Vagina (tissue), 2 donors: ENCODE results near the gene FAM181A. TPM values are rescaled to one million over a fixed set of nuclear protein-coding genes. Genes with fewer than 3 reads are reported as not detected.
A peak's percentile ranks its signal among the peaks of the same experiment; 100 is the strongest.

Experiments
- DNase-seq, 2 donors: peaks; one replicate each; pipeline ENCODE4 v3.0.0-alpha.2; 2017; ENCODE audit errors: extremely low spot score in 2 of 2
- H3K27ac ChIP-seq: fragments of 200-600 bp; sonication (generic); one replicate; pipeline ENCODE4 v1.5.1; 2019
- H3K27me3 ChIP-seq: fragments of 200-600 bp; sonication (generic); one replicate; pipeline ENCODE4 v1.5.1; 2019
- H3K36me3 ChIP-seq, 2 donors: fragments of 200-600 bp; sonication (generic); one replicate each; pipeline ENCODE4 v1.5.1; 2017 to 2019
- H3K4me1 ChIP-seq: fragments of 200-600 bp; sonication (generic); one replicate; pipeline ENCODE4 v1.5.1; 2019
- H3K4me3 ChIP-seq, 2 donors: fragments of 200-600 bp; sonication (generic); 1 replicate in 1 of 2; 2 replicates in 1 of 2; pipeline ENCODE4 v1.5.1; 2016 to 2019
- H3K9me3 ChIP-seq: fragments of 200-600 bp; sonication (generic); one replicate; pipeline ENCODE4 v1.5.1; 2019
- POLR2A ChIP-seq, 2 donors: fragments of 450-650 bp; IDR thresholded peaks; one replicate each; pipeline ENCODE4 v1.6.1; 2017; ENCODE audit warnings: antibody characterized with exemption in 2 of 2, mild to moderate bottlenecking in 2 of 2, moderate library complexity in 2 of 2
- POLR2AphosphoS5 ChIP-seq, 2 donors: sonication (generic); formaldehyde crosslinking; IDR thresholded peaks; one replicate each; pipeline ENCODE4 v1.9.0; 2017; ENCODE audit warnings: antibody characterized with exemption in 2 of 2, mild to moderate bottlenecking in 2 of 2, low read depth in 1 of 2; ENCODE audit not compliant: insufficient read depth in 1 of 2
- intact Hi-C: fragments of 100-400 bp; cut with DNase I; formaldehyde crosslinking; loops from one replicate; pipeline ENCODE4 v1.15.1; 2023
- total RNA-seq: library from RNA; depleted of rRNA; stranded (reverse); fragments of >200 nt; gene quantifications from one replicate; pipeline ENCODE4 v1.2.3, GENCODE V29; 2016
- TF ChIP-seq, protein P1 (sequence below), 3 experiments: fragments of 450-650 bp in 2 of 3; fragments of 200-600 bp in 1 of 3; sonication (generic) in 1 of 3; IDR thresholded peaks; one replicate each; pipeline ENCODE4 v1.5.1; 2017 to 2019; ENCODE audit warnings: antibody characterized with exemption in 3 of 3, mild to moderate bottlenecking in 2 of 3, moderate library complexity in 2 of 3

FAM181A gene
- total RNA-seq, 1 donor from 2014 or later: not detected

DNA sequence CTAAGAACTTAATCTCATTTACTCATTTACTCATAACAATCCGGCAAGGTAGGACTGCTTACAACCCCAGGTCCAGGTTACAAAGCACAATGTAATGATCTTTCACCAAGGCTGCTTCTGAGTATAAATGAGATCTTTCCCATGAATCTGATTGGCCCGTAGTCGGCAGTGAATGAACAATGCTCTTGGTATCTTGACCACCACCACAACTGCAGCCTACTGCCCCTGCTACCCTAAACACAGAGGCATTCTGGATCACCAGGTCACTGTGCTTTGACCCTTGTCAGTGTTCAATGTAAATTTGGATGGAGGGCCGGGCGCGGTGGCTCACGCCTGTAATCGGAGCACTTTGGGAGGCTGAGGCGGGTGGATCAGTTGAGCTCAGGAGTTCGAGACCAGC lies 15.9 kb downstream of the FAM181A start:
- DNase-seq: no peak
- H3K27ac ChIP-seq: no peak overlapping the region
- TF ChIP-seq POLR2AphosphoS5 (IDR thresholded peaks at IDR 0.05; ENCODE audit: insufficient read depth in 1 of 2, low read depth in 1 of 2): no peak
- TF ChIP-seq, protein P1, sequence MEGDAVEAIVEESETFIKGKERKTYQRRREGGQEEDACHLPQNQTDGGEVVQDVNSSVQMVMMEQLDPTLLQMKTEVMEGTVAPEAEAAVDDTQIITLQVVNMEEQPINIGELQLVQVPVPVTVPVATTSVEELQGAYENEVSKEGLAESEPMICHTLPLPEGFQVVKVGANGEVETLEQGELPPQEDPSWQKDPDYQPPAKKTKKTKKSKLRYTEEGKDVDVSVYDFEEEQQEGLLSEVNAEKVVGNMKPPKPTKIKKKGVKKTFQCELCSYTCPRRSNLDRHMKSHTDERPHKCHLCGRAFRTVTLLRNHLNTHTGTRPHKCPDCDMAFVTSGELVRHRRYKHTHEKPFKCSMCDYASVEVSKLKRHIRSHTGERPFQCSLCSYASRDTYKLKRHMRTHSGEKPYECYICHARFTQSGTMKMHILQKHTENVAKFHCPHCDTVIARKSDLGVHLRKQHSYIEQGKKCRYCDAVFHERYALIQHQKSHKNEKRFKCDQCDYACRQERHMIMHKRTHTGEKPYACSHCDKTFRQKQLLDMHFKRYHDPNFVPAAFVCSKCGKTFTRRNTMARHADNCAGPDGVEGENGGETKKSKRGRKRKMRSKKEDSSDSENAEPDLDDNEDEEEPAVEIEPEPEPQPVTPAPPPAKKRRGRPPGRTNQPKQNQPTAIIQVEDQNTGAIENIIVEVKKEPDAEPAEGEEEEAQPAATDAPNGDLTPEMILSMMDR (IDR thresholded peaks at IDR 0.05): no peak
- TF ChIP-seq POLR2A (IDR thresholded peaks at IDR 0.05): no peak
- intact Hi-C loops: no loop called here
- H3K9me3 ChIP-seq: no peaks in the 10 kb centered on the region
- H3K36me3 ChIP-seq: no peaks in the 10 kb centered on the region
- H3K27me3 ChIP-seq: no peaks in the 10 kb centered on the region
- H3K4me3 ChIP-seq: no peak overlapping the region
- peaks cover 24% of the 10 kb centered on the region for H3K4me1 ChIP-seq

DNA sequence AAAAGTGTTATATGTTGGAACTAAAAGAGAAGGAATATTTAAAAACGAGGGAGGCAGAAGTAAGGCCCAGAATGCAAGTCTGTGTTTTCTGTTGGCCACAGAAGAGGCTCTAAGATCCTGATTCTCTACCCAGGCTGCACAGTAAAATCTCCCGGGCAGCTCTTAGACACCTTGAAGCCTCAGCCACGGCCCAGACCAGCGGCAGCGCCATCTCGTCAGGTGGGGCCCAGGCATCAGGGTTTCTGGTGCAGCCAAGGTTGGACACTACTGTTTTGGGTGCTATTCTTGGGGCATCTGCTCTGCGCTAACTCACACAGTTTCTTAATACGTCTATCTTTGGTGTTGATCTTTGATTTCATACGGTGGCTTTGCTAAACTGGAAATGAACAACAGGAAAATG lies 16.8 kb downstream of the FAM181A start:
- H3K27me3 ChIP-seq: no peaks in the 10 kb centered on the region
- DNase-seq: no peak
- peaks cover 20% of the 10 kb centered on the region for H3K4me1 ChIP-seq
- TF ChIP-seq POLR2A (IDR thresholded peaks at IDR 0.05) (no peak), POLR2AphosphoS5 (IDR thresholded peaks at IDR 0.05; ENCODE audit: insufficient read depth in 1 of 2, low read depth in 1 of 2) (no peak)
- TF ChIP-seq, protein P1 (IDR thresholded peaks at IDR 0.05): no peak
- no peak overlapping the region for H3K27ac ChIP-seq
- H3K36me3 ChIP-seq: no peaks in the 10 kb centered on the region
- H3K4me3 ChIP-seq: no peak overlapping the region
- no peaks in the 10 kb centered on the region for H3K9me3 ChIP-seq
- intact Hi-C loops: no loop called here

DNA sequence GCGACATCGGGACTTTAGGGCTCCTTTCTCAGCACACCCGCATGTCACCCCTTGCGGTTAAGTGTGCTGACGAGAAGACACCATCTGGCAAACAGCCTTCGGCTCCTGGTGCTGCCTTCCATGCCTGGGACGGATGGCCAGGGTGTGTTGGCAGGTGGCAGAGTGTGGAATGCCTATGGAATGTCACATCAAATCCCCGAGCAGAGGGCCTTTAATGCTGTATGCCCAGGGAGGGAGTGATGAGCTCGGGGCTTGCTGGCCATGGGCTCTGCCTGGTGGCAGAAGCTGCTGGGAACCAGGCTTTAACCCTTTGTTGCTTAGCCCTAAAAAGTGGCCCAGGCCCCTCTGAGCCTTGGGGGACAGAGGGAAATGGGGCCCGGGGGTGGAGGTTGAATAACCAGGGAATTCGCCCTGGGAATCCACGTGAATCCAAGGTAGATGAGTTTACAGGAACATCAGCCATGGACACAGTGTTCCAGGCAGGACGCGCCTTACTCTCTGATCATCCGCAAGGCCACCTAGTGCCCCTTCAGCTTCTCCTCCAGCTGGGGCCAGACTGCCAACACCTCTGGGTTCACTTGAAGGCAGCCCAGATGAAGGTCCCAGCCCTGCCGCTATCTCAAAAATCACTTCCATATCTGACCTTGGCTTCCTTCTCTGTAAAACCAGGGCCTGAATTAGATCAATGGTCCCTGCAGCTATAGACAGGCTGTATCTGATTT lies 17.4 kb downstream of the FAM181A start:
- no peak for DNase-seq
- H3K27ac ChIP-seq: no peak overlapping the region
- H3K9me3 ChIP-seq: no peaks in the 10 kb centered on the region
- H3K4me3 ChIP-seq: no peak overlapping the region
- TF ChIP-seq, protein P1 (IDR thresholded peaks at IDR 0.05): no peak
- TF ChIP-seq POLR2A (IDR thresholded peaks at IDR 0.05): no peak
- no peak for TF ChIP-seq POLR2AphosphoS5 (IDR thresholded peaks at IDR 0.05; ENCODE audit: insufficient read depth in 1 of 2, low read depth in 1 of 2)
- intact Hi-C loops: no loop called here
- H3K36me3 ChIP-seq: no peaks in the 10 kb centered on the region
- H3K4me1 ChIP-seq: peaks cover 15% of the 10 kb centered on the region
- H3K27me3 ChIP-seq: no peaks in the 10 kb centered on the region

DNA sequence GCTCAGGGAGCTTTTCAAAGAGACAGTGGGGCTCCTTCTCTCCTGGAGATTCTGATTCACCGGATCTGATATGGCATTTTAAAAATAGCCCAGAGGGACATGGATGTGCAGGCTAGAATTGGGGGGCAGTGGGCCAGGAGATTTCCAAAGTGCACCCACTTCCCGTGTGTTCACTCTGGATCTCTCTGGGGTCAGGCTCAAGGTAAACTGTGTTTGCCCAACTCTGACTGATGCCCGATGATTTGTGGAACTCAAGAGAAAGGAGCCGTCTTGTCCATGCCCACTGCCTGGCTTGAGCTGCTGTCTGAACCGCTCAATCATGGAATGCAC lies 17.9 kb downstream of the FAM181A start:
- H3K4me1 ChIP-seq: peaks cover 15% of the 10 kb centered on the region
- H3K9me3 ChIP-seq: no peaks in the 10 kb centered on the region
- intact Hi-C loops: no loop called here
- H3K4me3 ChIP-seq: no peak overlapping the region
- no peaks in the 10 kb centered on the region for H3K36me3 ChIP-seq
- no peak for TF ChIP-seq POLR2A (IDR thresholded peaks at IDR 0.05)
- no peak for TF ChIP-seq POLR2AphosphoS5 (IDR thresholded peaks at IDR 0.05; ENCODE audit: insufficient read depth in 1 of 2, low read depth in 1 of 2)
- TF ChIP-seq, protein P1 (IDR thresholded peaks at IDR 0.05): no peak
- no peak overlapping the region for H3K27ac ChIP-seq
- H3K27me3 ChIP-seq: no peaks in the 10 kb centered on the region
- no peak for DNase-seq

DNA sequence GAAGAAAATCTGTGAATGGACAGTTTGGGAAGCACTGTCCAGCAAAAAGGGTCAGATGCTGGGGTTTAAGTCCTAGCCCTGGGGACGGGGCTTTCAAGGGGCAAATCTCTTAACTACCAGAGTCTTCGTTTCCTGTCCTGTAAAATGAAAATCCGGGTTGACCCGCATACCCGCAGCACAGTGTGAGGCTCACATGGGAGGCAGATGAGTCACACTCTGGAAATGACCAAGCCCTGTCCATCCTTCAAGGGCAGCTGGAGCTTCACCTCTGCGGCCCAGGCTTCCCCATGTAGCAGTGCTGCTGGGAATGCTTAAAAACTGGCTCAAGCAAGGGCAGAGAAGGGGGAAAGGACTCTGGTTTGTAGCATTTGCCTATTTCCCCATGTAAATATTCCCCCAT lies 19.0 kb downstream of the FAM181A start:
- intact Hi-C loops: no loop called here
- peak overlapping the region; percentile 46 for H3K27ac ChIP-seq

More for the DNA sequence above, 19.0 kb downstream of the FAM181A start:
- no peak for DNase-seq
- no peaks in the 10 kb centered on the region for H3K36me3 ChIP-seq
- TF ChIP-seq POLR2A (IDR thresholded peaks at IDR 0.05): no peak
- no peak for TF ChIP-seq POLR2AphosphoS5 (IDR thresholded peaks at IDR 0.05; ENCODE audit: insufficient read depth in 1 of 2, low read depth in 1 of 2)
- TF ChIP-seq, protein P1 (IDR thresholded peaks at IDR 0.05): no peak
- no peaks in the 10 kb centered on the region for H3K9me3 ChIP-seq
- H3K4me3 ChIP-seq: no peak overlapping the region
- no peaks in the 10 kb centered on the region for H3K27me3 ChIP-seq
- H3K4me1 ChIP-seq: peaks cover 13% of the 10 kb centered on the region
